HG03064 (cell line): ENCODE results near the gene ZNF614.
"Not testable (repeated sequence)": the region's sequence is repeated elsewhere in the genome, so short reads cannot be mapped to it uniquely, and the experiment has no call there.

Experiments used
- ATAC-seq: cut with Tn5 transposase; IDR thresholded peaks from one replicate; pipeline ENCODE4 v1.9.1; 2021; ENCODE audit warnings: low read depth; ENCODE audit not compliant: unreplicated experiment

Gene ZNF614

GRCh38 chr19:51993422-51993821 lies 34.8 kb downstream of the ZNF614 start:
- ATAC-seq: no peak

DNA sequence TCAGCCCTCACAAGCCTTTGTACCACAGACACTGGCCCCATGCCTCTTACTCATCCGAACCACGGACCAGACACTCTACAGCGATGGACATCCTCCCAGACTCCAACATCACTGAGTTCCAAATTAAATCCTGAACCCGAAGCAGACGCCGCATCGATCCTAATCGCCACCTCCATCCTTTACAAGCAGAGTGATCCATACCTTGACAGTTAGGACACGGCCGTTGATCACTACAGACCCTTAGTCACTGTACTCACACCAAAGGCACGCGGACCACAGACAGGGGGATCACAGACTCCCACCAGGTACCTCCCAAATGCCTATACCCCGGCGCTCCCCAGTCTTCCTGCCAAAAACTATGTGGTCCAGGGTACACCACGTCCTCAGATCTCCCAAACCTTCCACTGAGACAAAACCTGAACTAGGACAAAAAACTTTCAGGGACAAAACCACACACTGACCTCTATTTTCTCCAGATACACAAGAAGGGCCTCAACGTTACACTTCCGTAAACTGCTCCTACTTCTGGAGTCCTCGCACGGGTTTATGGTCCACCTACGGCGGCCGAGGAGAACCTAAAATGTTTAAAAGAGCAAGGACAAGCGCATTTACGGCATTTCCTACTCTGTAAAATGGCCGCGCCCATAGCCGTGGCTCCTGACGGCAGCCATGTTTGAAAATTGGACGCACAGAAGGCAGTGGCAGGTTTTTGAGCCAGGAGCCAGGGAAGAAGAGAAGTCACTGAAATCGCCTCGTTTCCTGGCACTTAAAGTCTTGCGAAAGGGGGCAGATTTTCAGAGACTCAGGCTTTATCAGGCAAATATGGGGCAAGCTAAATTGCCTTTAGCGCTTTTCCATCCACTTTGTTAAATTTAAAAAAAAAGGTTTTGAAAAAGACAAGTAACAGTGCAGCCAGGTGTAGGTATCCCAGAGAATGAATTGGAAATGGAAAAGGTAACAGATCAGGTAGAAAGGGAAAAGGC lies 41.6 kb downstream of the ZNF614 start, which contains the start of gene ZNF350:
ZNF350 (minus strand) TSS at position 532 of the 983 bp plus-strand sequence. CDS start 12,480 bp downstream, outside the sequence.
- no peak for ATAC-seq

- ATAC-seq: no peak
These were observed 44.8 kb downstream of the ZNF614 start for GRCh38 chr19:51983361-51983760.

DNA sequence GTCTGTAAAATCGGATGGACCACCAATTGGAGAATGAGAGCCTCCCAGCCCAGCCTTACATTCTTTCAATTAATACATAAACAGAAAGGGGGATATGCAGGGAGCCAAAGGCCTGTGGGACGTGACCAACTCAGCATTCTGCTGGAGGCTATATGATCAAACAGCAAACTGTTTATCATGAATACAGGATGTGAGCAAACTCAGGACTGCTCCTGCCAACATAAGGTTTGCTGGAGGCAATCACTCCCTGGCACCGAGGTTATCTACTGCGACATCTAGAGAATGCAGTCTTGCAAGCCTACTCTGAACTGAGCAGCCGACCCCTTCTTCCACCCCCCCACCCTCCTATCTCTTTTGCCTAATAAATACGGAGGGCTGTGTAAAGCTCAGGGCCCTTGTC lies 47.3 kb downstream of the ZNF614 start:
- not testable (repeated sequence) for ATAC-seq

DNA sequence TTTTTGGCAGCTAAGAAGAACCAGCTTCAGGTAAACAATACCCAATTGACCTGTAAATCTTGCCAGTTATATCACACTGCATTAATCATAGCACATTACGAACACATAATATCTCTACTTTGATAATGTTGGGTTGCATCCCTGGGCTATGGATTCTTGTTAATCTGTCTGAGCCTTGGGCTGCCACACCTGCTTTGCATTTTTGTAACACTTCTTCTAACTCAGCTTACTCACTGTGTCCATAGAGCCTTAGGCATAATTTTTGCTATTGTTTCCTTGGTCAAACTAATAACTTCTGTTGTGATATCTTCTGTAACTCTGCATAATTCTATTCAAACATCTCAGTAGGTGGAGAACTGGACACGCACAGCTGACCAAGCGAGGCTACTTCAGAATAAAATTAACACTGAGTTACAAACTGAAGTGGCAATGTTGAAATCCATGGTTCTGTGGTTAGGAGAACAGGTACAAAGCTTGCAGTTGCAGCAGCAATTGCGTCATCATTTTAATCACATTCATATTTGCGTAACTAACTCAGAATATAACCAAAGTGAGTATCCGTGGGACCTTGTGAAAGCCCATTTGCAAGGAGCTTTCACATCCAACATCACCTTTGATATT lies 48.0 kb downstream of the ZNF614 start:
- ATAC-seq: no peak

- no peak for ATAC-seq
These were observed 49.3 kb downstream of the ZNF614 start for GRCh38 chr19:51978882-51979281.

DNA sequence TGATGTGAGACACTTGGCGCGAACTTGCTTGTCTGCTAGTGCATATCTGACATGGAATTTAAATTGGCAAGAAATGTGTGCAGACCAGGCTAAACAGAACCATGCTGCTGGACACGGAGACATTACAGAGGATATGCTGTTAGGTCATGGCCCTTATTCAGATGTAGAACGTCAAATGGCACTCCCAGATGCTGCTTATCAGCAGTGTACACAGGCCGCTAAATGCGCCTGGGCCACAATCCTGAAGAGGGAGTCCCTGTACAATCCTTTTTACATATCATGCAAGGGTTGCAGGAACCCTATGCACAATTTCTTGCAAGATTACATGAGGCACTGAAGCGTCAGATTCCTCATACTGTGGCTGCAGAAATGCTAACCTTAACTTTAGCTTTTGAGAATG lies 50.8 kb downstream of the ZNF614 start:
- ATAC-seq: no peak

- ATAC-seq: no peak
These were observed 51.3 kb downstream of the ZNF614 start for GRCh38 chr19:51976852-51977251.

DNA sequence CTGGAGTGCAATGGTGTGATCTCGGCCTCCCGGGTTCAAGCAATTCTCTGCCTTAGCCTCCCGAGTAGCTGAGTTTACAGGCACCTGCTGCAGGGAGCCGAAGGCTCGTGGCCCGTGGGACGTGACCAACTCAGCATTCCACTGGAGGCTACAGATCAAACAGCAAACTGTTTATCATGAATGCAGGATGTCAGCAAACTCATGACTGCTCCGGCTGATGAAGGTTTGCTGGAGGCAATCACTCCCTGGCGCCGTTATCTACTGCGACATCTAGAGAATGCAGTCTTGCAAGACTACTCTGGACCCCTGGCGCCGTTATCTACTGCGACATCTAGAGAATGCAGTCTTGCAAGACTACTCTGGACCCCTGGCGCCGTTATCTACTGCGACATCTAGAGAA lies 52.4 kb downstream of the ZNF614 start:
- not testable (repeated sequence) for ATAC-seq

- ATAC-seq: no peak
These were observed 56.6 kb downstream of the ZNF614 start for GRCh38 chr19:51971624-51972023.

GRCh38 chr19:51970718-51971117 lies 57.5 kb downstream of the ZNF614 start:
- ATAC-seq: no peak

GRCh38 chr19:51965583-51965982 lies 62.6 kb downstream of the ZNF614 start:
- ATAC-seq: no peak
